HG03521 (cell line): Measurements from ENCODE around the gene ZNF644.
"Not testable (repeated sequence)": the region's sequence is repeated elsewhere in the genome, so short reads cannot be mapped to it uniquely, and the experiment has no call there.

Experiments
- ATAC-seq: cut with Tn5 transposase; IDR thresholded peaks from one replicate; pipeline ENCODE4 v1.9.1; 2021; ENCODE audit warnings: mild to moderate bottlenecking, moderate library complexity; ENCODE audit not compliant: unreplicated experiment

Gene ZNF644

DNA sequence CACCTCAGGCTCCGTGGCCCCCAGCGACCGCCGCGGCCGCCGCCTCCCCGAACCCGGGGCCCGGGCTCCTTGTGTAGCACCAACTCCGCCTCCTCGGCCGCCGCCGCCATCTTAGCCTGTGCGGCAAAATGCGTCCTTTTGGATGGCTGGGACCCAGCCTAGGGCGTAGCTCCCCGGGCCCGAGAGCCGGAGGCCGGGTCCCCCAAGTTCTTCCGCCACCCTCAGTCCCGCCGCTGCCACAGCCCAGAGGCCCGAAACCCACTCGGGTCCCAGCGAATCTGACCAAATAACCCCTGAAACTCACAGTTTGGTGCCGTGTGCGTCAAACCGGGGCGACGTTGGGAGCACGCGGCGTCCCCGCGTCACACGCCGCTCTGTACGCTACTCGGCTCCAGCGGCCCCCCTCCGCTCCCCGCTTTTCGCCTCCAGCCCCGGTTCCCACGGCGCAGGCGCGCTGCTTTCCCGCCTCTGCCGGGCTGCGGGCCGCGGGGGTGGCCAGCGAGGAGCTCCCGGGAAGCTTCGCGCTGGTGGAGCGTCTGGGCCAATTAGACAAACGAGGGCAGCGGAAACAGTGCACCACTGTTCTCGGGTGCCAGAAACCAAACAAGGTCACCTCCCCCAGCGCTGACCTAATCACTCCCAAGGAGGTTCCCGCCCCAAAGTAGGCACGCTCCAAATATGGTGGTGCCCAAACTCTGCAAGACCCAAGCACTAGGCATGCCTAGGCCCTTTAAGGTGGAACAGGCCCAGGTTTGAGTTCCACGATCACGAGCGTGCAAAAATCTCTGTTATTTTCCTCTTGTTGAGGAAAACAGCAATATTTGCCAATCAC lies at the start of gene ZNF644:
Gene ZNF644 (minus strand): TSS at position 350 of the 832 bp plus-strand sequence. CDS start 39,682 bp downstream, outside the sequence.
- ATAC-seq, result peak; percentile 74

DNA sequence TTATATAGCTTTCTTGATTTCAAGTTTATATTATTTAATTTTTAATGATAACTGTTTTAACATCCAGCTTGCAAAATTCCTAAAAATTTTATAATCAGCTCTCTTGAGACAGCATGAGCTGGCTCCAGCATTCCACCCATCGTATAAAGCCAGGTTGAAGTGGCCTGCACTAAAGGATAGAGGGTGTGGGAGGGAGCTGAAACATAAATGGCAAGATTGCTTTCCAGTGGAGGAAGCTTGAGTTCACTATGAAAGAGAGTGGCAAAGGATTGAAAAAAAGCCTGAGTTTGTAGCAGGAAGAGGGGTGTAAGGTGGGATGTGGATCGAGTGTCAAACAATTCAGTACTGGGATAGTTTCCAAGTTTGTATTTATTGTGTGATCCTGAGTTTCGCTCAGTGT lies 48.5 kb upstream of the ZNF644 start:
- ATAC-seq, result no peak

DNA sequence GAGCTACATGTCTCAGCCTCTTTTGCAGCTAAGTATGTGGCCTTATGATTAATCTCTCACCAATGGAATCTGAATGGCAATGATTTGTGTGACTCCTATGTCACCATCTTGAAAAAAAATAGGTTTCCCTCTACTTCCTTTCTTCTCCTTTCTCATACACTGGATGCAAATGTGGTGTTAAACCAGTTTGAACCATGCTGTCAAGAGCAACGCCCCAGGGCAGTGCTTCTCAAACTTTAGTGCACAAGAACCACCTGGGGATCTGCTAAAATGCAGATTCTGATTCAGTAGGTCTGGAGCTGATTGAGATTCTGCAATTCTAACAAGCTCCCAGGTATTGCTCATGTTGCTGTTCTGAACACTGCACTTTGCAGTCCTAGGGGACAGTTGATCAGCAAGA lies 44.7 kb upstream of the ZNF644 start:
- ATAC-seq, result no peak

DNA sequence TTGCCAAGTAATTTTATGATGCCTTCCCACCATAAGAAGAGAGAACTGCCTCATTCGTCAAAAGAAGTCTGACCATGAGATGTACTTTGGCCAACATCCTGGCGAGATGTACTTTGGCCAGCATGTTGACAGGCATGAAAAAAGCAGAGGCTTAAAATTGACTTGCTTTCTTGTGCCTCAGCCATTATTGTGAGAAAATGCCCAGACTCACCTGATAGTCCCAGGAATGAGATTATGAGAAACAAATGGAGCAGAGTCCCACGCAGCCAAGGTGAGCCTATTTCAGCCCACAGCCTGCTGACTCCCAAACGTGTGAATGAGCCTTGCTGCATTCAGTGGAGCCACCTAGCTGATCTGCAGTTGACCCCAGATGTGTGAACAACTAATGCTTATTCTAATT lies 43.5 kb upstream of the ZNF644 start:
- ATAC-seq, result no peak

DNA sequence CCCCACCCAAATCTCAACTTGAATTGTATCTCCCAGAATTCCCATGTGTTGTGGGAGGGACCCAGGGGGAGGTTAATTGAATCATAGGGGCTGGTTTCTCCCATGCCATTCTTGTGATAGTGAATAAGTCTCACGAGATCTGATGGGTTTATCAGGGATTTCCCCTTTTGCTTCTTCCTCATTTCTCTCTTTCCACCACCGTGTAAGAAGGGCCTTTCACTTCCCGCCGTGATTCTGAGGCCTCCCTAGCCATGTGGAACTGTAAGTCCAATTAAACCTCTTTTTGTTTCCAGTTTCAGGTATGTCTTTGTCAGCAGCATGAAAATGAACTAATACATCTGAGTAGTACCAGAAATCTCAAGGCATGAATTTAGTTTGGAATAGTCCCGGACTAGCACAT lies 41.6 kb upstream of the ZNF644 start:
- ATAC-seq, result not testable (repeated sequence)

DNA sequence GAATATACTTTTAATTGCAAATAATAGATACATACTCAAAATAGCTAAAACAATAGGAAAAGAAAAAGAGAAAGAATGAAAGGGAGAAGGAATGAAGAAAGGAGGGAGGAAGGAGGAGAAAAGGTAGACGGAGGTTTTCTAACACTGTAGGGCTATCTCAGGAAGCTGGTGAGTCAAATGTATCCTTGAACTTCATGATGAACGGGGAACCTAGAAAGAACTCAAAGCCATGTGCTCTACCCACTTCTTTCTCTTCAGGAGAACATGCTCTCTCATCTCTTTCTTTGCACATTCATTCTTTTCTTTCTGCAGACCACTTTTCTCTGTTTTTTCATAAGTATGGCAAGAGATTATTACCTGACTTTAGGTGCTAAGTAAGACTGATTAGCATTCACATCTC lies 37.3 kb upstream of the ZNF644 start:
- ATAC-seq, result no peak

DNA sequence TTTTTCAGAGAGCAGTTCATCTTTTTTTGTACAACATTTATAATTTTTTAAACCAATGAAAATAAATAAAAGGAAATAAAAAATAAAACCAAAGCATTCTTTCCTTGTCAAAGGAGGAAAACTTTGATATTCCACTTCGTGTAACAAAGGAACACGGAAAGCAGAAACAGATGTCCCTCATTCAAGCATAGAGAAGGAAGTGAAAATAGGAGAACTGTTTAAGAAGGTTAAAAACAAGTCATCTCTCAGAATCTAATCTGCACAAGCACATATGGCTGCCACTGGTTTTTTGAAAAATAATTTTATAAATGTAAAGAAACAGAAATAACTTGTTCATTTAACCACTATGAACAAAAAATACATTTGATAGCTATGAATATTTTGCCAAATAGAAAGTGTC lies 35.9 kb upstream of the ZNF644 start:
- ATAC-seq, result no peak

DNA sequence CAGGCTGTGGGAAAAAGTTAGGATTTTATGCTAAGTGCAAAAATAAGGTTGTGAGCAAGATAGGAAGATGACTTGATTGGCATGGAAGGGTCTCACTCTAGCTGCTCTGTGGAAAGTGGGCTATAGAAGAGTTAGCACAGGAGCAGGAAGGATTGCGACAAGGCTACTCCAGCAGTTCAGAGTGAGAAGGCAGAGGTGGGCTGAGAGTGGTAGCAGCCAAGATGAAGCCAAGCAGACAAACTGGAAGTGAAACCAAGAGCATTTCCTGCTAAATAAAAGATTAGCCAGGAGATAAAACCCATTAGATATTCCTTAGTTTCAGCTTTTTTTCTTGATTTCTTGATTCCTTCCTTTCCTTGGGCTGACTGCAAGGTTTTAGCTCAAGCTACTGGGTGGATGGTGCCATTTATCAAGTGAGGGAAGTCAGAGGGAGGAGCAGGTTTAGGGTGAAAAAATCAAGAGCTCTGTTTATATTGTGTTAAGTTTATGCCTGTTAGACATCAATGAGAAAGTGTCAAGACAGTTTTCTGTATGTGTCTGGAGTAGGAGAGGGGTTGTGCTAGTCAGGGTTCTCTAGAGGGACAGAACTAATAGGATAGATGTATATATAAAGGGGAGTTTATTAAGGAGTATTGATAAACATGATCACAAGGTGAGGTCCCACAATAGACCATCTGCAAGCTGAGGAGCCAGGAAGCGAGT lies 33.1 kb upstream of the ZNF644 start:
- ATAC-seq, result peak; percentile 75

DNA sequence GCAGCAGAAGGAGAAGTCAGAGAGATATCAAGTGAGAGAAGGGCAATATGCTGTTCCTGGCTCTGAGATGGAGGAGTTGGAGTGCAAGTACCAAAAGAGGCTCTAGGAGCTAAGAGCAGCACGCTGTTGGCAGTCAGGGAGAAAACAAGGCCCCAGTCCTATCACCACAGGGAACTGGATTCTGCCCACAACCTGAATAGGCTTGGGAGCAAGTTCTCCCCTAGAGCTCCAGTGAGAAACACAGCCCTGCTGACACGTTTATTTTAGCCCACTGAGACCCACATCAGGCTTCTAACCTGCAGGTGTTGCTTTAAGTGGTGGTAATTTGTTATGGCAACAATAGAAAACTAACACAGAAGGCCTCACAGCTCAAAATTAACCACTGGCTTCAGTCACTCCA lies 31.8 kb upstream of the ZNF644 start:
- no peak for ATAC-seq

DNA sequence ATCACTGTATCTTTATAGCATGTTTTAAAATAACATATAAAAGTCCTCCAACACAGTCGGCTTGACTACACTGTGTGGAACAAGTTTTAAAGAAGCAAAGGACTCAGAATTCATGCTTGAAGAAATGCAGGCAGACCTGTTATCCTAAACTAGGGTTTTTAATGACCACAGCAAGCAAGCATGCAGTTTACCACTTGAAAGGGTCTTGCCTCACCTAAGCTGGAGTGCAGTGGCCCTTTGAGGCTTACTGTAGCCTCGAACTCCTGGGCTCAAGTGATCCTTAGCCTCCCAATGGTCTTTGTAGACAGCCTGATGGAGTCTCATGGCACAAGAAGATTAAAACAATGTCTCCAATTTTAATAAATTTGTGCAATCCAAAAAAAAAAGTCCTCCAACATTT lies 27.7 kb upstream of the ZNF644 start:
- ATAC-seq, result not testable (repeated sequence)

DNA sequence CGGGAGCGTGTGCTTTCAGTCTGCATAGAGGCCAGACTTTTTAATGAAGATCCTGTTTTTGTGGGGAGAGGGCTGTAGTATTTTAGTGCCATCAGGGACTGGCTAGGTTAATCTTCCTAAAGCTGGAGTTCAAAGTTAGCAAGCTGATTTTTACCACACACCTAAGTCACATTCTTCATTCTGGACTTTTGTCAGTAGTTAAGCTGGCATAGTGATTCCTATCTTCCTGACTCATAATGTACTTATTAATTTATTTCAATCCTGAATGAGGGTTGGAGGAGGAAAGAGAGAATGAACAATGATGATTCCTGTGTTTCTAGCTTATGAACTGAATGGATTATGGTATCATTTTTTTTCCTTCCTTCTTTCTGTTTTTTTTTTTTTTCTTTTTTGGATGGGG lies 24.9 kb upstream of the ZNF644 start:
- no peak for ATAC-seq

DNA sequence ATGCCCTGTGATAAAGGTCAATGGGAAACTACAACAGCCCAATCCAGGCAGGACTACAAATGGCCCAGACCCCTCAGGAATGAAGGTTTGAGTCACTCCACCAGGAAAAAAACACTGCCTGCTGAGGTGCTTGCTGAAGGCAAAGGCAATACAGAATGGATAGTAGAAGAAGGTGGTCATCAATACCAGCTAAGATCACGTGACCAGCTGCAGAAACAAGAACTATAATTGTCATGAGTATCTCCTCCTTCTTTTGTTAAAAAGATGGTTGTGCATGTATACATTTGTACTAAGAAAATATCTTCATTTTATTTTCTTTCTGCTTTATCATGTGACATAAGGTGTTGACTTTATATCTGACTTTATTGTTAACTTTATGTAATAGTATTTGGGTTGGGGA lies 23.4 kb upstream of the ZNF644 start:
- no peak for ATAC-seq

DNA sequence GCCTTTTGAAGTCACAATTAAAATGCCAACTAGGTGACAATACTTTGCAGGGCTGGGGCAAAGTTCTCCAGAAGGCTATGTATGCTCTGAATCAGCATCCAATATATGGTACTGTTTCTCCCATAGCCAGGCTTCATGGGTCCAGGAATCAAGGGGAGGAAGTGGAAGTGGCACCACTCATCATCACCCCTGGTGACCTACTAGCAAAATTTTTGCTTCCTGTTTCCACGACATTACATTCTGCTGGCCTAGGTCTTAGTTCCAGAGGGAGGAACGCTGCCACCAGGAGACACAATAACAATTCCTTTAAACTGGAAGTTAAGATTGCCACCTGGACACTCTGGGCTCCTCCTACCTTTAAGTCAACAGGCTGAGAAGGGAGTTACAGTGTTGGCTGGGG lies 22.9 kb upstream of the ZNF644 start:
- not testable (repeated sequence) for ATAC-seq

DNA sequence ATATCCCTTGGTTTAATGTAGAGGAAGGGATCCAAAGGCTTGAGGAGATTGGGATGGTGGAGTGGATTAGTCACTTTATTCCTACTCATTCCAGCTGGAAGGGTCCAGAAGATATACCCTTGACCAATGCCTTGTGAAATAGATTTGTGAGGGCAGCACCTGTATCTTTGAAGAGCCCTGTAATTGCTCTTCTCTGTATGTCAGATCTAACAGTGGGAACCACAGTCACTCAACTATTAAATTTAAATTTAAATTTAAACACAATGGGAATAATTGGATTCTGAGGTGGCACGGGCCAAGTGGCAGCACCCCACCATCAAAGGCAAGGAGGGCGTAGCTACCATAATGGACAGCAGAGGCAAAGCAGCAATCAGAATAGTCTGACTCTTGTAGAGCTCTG lies 20.5 kb upstream of the ZNF644 start:
- ATAC-seq, result not testable (repeated sequence)

DNA sequence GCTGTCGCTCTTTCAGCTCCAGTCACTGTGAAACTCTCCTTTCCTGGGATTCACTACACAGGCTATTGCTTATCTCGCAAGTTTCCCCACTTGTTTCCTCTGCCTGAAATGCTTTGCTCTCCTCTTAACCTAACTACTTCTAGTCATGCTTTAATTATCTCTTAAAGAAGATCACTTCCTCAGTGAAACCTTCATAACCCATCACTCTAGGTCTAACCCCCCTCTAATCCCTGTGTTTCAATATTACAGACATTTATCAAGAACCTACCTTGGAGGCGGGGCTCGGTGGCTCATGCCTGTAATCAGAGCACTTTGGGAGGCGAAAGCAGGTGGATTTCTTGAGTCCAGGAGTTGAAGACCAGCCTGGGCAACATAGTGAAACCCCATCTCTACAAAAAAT lies 16.7 kb upstream of the ZNF644 start:
- ATAC-seq, result no peak

DNA sequence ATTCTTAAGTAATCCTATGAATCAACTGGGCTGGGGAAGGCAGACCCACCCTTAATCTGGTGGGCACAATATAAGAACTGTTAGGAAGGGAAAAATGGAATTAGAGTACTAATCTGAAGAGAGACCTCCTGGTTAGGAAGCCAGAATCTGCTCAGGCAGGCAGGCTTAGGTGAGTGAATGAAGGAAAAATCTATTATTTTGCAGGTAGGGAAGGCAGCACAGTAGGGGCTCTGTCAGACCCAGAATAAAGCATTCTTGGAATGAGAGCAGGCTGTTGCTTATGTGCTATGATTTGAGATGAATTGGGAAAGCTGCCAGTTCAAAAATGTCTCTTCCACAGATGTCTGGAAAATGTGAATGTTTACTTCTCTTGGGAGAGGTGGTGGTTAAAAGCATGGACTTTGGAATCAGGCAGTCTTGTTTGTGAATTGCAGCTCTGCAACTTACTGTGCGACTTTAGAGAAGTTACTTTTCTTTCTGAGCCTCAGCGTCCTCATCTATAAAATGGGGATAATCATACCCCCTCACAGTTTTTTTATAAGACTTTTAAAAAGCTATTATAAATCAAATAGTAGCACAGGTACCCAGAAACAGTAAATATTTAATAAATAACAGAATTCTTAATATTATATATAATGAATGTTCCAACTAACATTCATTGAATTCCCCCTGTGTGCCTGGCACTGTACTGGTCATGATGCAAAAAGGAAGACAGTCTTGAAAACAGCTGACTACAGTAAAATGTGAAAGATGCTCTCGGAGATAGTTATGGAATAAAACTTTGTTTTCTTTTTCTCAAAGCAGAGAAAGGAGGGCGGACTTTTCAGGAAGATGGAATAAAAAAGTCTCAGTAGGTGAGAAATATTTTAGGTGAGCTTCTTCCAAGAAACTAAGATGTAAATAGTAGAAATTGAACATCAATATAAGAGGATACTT lies 15.3 kb upstream of the ZNF644 start:
- ATAC-seq, result no peak

DNA sequence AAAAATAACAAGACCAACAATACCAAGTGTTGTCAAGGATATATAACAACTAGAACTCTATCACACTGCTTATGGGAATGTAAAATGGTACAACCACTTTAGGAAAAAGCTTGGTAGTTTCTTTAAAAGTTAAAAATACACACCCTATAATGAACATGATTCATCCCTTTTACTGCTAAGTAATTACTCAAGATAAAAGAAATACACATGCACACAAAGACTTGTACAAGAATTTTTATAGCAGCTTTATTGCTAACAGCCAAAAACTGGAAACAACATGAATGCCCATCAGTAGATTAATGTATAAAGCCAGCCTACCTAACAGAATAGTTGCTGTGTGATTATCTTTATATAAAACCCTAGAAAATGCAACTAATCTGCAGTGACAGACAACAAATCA lies 10.5 kb upstream of the ZNF644 start:
- no peak for ATAC-seq

DNA sequence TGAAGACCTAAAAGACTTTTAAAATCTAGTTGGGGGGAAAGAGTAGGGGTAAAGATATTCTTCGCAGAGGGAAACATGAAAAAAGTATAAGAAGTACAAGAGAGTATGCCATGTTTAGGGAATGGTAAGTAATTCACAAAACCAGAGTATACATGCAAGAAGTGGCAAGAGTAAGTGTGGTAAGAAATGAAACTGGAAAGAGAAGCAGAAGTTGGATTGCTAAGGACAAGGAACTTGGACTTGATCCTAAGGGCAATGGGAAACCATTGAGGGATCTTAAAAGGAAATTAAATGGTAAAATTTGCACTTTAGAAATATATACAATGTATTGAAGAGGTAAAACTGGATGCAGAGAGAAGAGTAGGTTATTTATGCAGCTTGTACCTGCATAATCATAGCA lies 9.2 kb upstream of the ZNF644 start:
- ATAC-seq, result no peak

DNA sequence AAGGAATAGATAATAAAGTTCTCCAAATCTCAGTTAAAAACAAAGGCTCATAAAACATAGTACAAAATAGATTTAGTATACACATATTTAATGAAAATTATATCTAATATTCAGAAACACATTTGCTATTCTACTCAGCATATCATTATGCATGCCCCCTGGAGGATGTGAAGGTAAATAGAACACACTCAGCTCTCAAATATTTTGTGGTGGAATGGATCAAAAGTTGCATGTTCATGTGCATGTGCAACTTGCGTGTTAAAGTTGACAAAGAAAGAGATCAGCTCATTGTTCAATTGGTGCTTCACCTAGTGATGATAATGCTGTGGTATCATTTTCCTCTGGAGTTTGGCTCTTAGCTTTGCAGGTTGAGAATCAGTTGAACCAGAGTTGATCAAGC lies 4.9 kb upstream of the ZNF644 start:
- ATAC-seq, result no peak

DNA sequence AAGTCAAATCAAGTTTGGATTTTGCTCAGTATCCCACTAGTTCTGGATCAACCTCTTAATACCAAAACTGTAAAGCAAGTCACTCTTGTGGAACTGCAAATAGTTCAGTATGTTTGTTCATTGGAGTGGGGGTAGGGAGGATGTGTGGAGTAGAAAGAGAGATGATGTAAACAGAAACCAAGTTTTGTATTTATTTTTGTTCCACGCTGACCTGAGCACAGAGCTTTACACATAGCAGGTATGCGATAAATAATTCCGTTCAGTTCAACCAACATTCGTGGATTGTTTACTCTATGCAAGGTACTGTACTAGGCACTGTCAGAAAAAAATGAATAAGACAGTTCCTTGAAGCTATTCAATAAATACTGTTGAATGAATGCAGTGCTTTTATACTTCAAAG lies 4.5 kb upstream of the ZNF644 start:
- no peak for ATAC-seq

DNA sequence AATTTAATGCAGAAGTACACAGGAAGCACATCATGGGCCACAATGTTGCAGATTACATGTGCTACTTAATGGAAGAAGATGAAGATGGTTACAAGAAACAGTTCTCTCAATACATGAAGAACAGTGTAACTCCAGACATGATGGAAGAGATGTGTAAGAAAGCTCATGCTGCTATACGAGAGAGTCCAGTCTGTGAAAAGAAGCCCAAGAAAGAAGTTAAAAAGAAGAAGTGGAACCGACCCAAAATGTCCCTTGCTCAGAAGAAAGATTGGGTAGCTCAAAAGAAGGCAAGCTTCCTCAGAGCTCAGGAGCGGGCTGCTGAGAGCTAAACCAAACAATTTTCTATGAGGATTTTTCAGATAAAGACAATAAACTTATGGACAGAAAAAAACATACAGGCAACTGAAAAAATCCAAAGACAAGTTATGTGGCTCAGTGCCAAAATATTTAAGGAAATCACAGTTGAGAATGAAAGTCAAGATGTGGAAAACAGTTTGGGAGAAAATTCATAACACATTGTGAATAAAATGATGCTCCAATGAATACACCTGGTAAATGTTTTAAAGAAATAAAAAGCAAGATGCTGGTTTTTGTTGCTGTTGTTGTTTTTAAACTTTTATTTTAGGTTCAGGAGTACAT lies 2.8 kb upstream of the ZNF644 start:
- ATAC-seq, result no peak
